Prostate gland (tissue), 2 donors: ENCODE measurements around the gene DPYD. TPM values are rescaled to one million over a fixed set of nuclear protein-coding genes. Genes with fewer than 3 reads are reported as not detected.

Experiments used
- DNase-seq: peaks from one replicate; pipeline ENCODE4 v3.0.0-alpha.2; 2019; ENCODE audit warnings: low spot score
- H3K27ac ChIP-seq, 2 donors: fragments of 200-600 bp; sonication (generic); 2 replicates each; pipeline ENCODE4 v1.5.1; 2017 to 2019
- H3K27me3 ChIP-seq: fragments of 200-600 bp; sonication (generic); replicated peaks from 2 replicates; pipeline ENCODE4 v1.5.1; 2019; ENCODE audit not compliant: insufficient read depth
- H3K36me3 ChIP-seq, 2 donors: fragments of 200-600 bp; sonication (generic); 1 replicate in 1 of 2; 2 replicates in 1 of 2; pipeline versions ENCODE4 v1.5.1 to v1.8.1; 2017 to 2019
- H3K4me1 ChIP-seq: fragments of 200-600 bp; sonication (generic); replicated peaks from 2 replicates; pipeline ENCODE4 v1.5.1; 2019
- H3K4me3 ChIP-seq, 2 donors: fragments of 200-600 bp; sonication (generic); 2 replicates each; pipeline ENCODE4 v1.5.1; 2017 to 2019
- H3K9me3 ChIP-seq: fragments of 200-600 bp; sonication (generic); 2 replicates; pipeline ENCODE4 v1.5.1; 2017
- POLR2A ChIP-seq: fragments of 450-650 bp; IDR thresholded peaks from one replicate; pipeline ENCODE4 v1.6.1; 2016; ENCODE audit warnings: antibody characterized with exemption, mild to moderate bottlenecking
- POLR2AphosphoS5 ChIP-seq: sonication (generic); formaldehyde crosslinking; IDR thresholded peaks from one replicate; pipeline ENCODE4 v1.6.1; 2017; ENCODE audit warnings: antibody characterized with exemption
- WGBS: methylation state at CpG from one replicate; pipeline ENCODE4 v1.1.5; 2018; 5-methylcytosine and 5-hydroxymethylcytosine counted together
- intact Hi-C: fragments of 100-400 bp; cut with DNase I; formaldehyde crosslinking; loops from one replicate; pipeline ENCODE4 v1.14.2; 2022
- total RNA-seq, 2 donors: library from RNA; depleted of rRNA; stranded (reverse); fragments of >200 nt; gene quantifications; one replicate each; pipeline ENCODE4 v1.1.0, GENCODE V29; 2016
- TF ChIP-seq, protein P1 (sequence below), 4 experiments: fragments of 200-600 bp in 2 of 4; fragments of 450-650 bp in 2 of 4; sonication (generic) in 2 of 4; IDR thresholded peaks; 1 replicate in 3 of 4; 2 replicates in 1 of 4; pipeline ENCODE4 v1.5.1; 2016 to 2019; ENCODE audit warnings: antibody characterized with exemption in 4 of 4, mild to moderate bottlenecking in 2 of 4, moderate library complexity in 2 of 4

Gene DPYD
- total RNA-seq, 2 donors from 2014 or later = 18.2 to 19.7 TPM

DNA sequence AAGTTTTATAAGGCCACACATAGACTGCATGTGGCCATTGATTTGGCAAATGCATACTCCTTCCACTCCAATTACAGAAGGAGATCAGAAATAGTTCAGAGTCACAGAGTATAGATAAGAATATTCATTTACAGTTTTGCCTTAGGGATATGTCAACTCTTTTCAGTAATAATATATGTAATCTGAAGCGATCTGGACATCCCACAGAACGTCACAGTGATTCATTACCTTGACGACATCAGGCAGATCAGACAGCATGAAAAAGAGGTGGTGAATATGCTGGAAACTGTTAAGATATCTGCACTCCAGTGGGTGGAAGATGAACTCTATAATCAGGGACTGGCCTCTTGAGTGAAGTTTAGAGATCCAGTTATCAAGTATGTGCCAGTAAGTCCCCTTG, 240.4 kb downstream of the DPYD start:
- 51% methylated on average over 3 of the region's 3 CpGs for WGBS
- no peaks in the 10 kb centered on the region for H3K4me1 ChIP-seq
- no peaks in the 10 kb centered on the region for H3K27me3 ChIP-seq
- H3K27ac ChIP-seq = no peak overlapping the region
- intact Hi-C loops = no loop called here
- H3K9me3 ChIP-seq = no peaks in the 10 kb centered on the region
- H3K4me3 ChIP-seq = no peak overlapping the region
- TF ChIP-seq POLR2A = no peak
- TF ChIP-seq, protein P1, sequence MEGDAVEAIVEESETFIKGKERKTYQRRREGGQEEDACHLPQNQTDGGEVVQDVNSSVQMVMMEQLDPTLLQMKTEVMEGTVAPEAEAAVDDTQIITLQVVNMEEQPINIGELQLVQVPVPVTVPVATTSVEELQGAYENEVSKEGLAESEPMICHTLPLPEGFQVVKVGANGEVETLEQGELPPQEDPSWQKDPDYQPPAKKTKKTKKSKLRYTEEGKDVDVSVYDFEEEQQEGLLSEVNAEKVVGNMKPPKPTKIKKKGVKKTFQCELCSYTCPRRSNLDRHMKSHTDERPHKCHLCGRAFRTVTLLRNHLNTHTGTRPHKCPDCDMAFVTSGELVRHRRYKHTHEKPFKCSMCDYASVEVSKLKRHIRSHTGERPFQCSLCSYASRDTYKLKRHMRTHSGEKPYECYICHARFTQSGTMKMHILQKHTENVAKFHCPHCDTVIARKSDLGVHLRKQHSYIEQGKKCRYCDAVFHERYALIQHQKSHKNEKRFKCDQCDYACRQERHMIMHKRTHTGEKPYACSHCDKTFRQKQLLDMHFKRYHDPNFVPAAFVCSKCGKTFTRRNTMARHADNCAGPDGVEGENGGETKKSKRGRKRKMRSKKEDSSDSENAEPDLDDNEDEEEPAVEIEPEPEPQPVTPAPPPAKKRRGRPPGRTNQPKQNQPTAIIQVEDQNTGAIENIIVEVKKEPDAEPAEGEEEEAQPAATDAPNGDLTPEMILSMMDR (IDR thresholded peaks at IDR 0.05) = no peak
- no peak for TF ChIP-seq POLR2AphosphoS5
- no peak for DNase-seq
- no peaks in the 10 kb centered on the region for H3K36me3 ChIP-seq

DNA sequence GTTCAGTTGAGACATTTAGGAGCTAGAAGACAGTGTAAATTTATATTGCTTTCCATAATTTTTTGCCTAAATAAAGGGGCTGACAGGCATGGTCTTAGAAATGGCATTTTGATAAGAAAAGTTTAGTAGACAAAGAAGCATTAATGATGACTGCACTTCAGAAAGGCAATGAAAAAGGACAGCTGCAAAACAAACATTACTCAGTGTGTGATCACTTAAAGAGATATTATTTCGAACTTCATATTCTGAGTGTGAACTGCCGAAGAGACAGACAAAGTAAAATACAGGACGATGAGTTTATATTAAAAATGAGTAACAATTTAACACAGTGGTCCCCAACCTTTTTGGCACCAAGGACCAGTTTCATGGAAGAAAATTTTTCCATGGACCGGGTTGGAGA, 243.1 kb downstream of the DPYD start:
- TF ChIP-seq POLR2A (no peak), POLR2AphosphoS5 (no peak)
- TF ChIP-seq, protein P1 (IDR thresholded peaks at IDR 0.05) = no peak
- intact Hi-C loops = no loop called here

DNA sequence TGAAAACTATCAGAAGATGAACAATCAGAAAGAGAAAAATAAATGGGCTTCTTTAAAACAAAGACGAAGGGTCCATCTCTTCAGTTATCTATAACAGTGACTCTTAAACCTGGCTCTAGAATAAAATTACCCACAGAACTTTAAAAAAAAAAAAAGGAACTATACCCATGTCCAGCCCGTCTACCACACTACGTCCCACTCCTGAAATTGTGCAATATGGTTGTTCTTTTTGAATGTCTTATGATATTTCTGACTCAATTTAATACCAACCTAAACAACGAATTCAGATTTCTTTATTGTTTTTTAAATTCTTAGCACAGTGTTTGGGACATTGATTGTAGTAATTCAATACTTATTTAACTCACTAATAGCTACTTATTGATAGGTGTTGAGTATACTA, 246.3 kb downstream of the DPYD start:
- Histone ChIP-seq H3K9me3 (no peaks in the 10 kb centered on the region), H3K4me3 (no peak overlapping the region), H3K4me1 (no peaks in the 10 kb centered on the region), H3K27me3 (no peaks in the 10 kb centered on the region), H3K27ac (no peak overlapping the region), H3K36me3 (no peaks in the 10 kb centered on the region)
- intact Hi-C loops = no loop called here
- no peak for DNase-seq
- no peak for TF ChIP-seq POLR2A
- TF ChIP-seq, protein P1 (IDR thresholded peaks at IDR 0.05) = no peak
- no peak for TF ChIP-seq POLR2AphosphoS5
- 78% methylated on average over 4 of the region's 4 CpGs for WGBS

More for the DNA sequence above, 243.1 kb downstream of the DPYD start:
- Histone ChIP-seq H3K9me3 (no peaks in the 10 kb centered on the region), H3K27me3 (no peaks in the 10 kb centered on the region), H3K36me3 (no peaks in the 10 kb centered on the region), H3K4me1 (no peaks in the 10 kb centered on the region), H3K27ac (no peak overlapping the region), H3K4me3 (no peak overlapping the region)
- no peak for DNase-seq
- WGBS = 75% methylated on average over 4 of the region's 4 CpGs

DNA sequence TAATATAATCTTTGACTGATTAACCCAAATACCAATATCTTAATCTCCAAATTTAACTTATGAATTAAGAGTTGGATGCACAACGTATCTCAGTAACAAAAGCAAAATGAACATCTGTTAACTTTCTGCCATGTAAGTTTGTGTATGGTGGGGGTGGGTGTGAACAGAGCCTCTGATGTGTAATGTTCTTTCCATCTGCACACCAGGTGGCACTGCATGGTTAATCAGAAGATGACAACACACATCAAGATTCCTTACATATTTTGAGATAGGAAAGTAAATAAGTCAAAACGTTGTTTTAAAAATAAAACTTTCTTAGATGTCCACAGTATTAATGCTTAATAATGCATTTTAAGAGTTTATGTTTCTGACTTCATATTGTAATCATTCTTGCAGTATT, 251.9 kb downstream of the DPYD start:
- 41% methylated on average over 2 of the region's 2 CpGs for WGBS

More for the DNA sequence above, 251.9 kb downstream of the DPYD start:
- TF ChIP-seq, protein P1 (IDR thresholded peaks at IDR 0.05) = no peak
- TF ChIP-seq POLR2AphosphoS5 = no peak
- TF ChIP-seq POLR2A = no peak
- H3K4me1 ChIP-seq = no peaks in the 10 kb centered on the region
- no peak for DNase-seq
- intact Hi-C loops = no loop called here
- no peaks in the 10 kb centered on the region for H3K27me3 ChIP-seq
- no peak overlapping the region for H3K27ac ChIP-seq
- no peaks in the 10 kb centered on the region for H3K36me3 ChIP-seq
- no peak overlapping the region for H3K4me3 ChIP-seq
- no peaks in the 10 kb centered on the region for H3K9me3 ChIP-seq
